ENCODE data around the gene FOSL1.
"Not testable (repeated sequence)": the region's sequence is repeated elsewhere in the genome, so short reads cannot be mapped to it uniquely, and the experiment has no call there.

Gene FOSL1

DNA sequence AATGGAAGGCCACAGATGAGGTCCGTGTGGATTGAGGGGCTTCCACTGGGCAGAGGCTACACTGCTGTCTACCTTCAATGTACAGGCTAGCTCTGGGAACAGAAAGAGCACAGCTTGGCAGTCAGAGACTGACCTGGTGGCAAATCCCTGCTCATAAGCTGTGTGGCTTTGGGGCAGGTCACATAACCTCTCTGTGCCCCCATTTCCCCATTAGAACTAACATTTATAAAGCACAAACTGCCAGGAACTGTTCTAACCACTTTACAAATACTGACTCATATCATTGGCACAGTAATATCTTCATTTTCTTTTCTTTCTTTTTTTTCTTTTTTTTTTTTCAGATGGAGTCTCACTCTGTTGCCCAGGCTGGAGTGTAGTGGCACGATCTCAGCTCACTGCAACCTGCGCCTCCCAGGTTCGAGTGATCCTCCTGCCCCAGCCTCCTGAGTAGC, 3.1 kb downstream of the FOSL1 start:
- Mint-ChIP-seq H3K9me3 (no peaks in the 10 kb centered on the region), H3K27ac (no peak overlapping the region), H3K4me1 (ENCODE audit: low read depth) (peaks cover 58% of the 10 kb centered on the region), H3K4me3 (no peak overlapping the region), H3K36me3 (ENCODE audit: low read depth) (peaks cover 30% of the 10 kb centered on the region), H3K27me3 (no peaks in the 10 kb centered on the region)
- intact Hi-C loops (cut with micrococcal nuclease) = no loop called here

GRCh38 chr11:65896034-65896999, 3.9 kb downstream of the FOSL1 start:
- Mint-ChIP-seq H3K36me3 (ENCODE audit: low read depth) (peaks cover 33% of the 10 kb centered on the region), H3K9me3 (no peaks in the 10 kb centered on the region), H3K4me1 (ENCODE audit: low read depth) (peaks cover 57% of the 10 kb centered on the region), H3K27ac (peak overlapping the region; percentile 23), H3K4me3 (no peak overlapping the region), H3K27me3 (no peaks in the 10 kb centered on the region)
- intact Hi-C loops (cut with micrococcal nuclease) = no loop called here

DNA sequence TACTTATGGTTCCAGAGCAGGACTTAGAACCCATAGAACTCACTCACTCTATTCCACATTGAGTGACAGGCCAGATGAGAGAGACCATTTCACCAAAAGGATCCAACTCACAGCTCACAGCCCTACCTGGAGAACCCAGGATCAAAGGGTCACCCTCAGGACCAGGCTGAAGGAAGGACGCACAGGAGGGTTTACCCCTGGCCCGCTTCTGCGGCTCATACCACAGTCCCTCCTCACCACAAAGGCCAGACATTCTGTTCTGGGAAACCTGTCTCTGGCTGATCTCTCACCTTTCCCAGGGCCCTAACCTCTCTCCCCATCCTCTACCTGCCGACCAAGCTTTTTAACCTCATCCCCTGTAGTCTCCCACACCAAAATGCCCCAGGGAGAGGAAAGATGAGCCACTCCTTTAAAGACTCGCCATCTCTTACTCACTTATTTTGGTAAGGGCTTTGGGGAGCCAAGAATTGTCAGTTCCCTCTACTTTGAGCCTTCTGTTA, 4.7 kb downstream of the FOSL1 start:
- peaks cover 33% of the 10 kb centered on the region for H3K36me3 Mint-ChIP-seq (ENCODE audit: low read depth)
- H3K4me1 Mint-ChIP-seq (ENCODE audit: low read depth) = peaks cover 60% of the 10 kb centered on the region
- H3K27ac Mint-ChIP-seq = peak overlapping the region; percentile 33
- no peaks in the 10 kb centered on the region for H3K27me3 Mint-ChIP-seq
- intact Hi-C loops (cut with micrococcal nuclease) = no loop called here
- H3K4me3 Mint-ChIP-seq = no peak overlapping the region
- no peaks in the 10 kb centered on the region for H3K9me3 Mint-ChIP-seq

DNA sequence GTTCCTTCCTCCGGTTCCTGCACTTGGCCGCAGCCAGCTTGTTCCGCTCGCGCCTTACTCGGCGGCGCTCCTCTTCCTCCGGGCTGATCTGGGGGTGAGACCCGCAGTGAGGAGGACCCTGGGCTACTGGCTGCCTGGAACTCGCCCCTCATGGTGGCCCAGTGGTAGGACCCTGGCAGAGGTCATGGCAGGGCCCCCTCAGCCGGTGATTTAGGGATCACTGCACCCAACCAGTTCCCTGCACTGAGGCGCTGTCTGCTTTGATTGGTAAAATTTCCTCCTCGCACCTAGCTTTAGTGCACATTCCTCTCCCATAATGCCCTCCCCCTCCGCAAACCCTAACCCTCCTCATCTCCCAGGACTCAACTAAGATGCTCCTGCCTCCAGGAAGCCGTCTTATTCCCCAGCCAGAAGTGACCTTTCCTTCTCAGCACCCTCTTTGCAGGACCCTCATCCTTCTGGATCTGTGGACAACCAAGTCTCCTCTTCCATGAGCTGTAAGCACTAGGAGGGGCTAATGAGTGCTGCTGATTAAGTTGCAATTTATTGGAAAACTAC, 6.1 kb downstream of the FOSL1 start:
- Mint-ChIP-seq H3K4me1 (ENCODE audit: low read depth) (peaks cover 68% of the 10 kb centered on the region), H3K4me3 (peak overlapping the region; percentile 98), H3K36me3 (ENCODE audit: low read depth) (peaks cover 27% of the 10 kb centered on the region), H3K27ac (peak overlapping the region; percentile 99), H3K27me3 (no peaks in the 10 kb centered on the region), H3K9me3 (no peaks in the 10 kb centered on the region)
- intact Hi-C loops (cut with micrococcal nuclease) = no loop called here

DNA sequence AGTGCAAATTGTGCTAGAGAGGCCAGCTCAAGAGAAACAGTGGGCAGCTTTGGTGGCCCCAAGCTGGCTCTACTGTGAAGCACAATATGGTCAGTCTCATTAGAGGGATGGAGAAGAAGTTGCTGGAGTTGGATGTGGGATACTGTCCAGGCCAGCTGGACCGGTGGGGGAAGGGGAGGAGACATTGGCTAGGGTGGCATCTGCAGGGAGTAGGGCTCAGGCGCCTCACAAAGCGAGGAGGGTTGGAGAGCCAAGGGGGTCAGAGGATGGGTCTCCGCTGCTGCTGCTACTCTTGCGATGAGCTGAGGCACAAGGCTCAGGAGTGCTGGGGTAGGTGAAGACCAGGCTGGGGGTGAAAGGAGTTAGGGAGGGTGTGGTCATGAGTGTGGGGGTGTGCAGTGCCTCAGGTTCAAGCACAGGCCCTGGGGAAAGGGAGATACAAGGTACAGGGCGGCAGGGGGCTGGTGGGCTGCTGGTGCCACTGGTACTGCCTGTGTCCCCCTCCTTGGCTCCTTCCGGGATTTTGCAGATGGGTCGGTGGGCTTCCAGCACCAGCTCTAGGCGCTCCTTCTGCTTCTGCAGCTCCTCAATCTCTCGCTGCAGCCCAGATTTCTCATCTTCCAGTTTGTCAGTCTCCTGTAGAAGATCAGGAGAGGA, 7.4 kb downstream of the FOSL1 start:
- Mint-ChIP-seq H3K27ac (peak overlapping the region; percentile 99), H3K4me3 (peak overlapping the region; percentile 98), H3K27me3 (no peaks in the 10 kb centered on the region), H3K4me1 (ENCODE audit: low read depth) (peaks cover 75% of the 10 kb centered on the region), H3K36me3 (ENCODE audit: low read depth) (peaks cover 39% of the 10 kb centered on the region), H3K9me3 (no peaks in the 10 kb centered on the region)
- intact Hi-C loops (cut with micrococcal nuclease) = no loop called here

- H3K36me3 Mint-ChIP-seq (ENCODE audit: low read depth) = peaks cover 45% of the 10 kb centered on the region
- intact Hi-C loops (cut with micrococcal nuclease); H3K27me3 Mint-ChIP-seq; H3K9me3 Mint-ChIP-seq: not testable (repeated sequence)
- peak overlapping the region; percentile 98 for H3K4me3 Mint-ChIP-seq
- H3K4me1 Mint-ChIP-seq (ENCODE audit: low read depth) = peaks cover 81% of the 10 kb centered on the region
- peak overlapping the region; percentile 99 for H3K27ac Mint-ChIP-seq
These were observed 8.0 kb downstream of the FOSL1 start for GRCh38 chr11:65892137-65892540.

DNA sequence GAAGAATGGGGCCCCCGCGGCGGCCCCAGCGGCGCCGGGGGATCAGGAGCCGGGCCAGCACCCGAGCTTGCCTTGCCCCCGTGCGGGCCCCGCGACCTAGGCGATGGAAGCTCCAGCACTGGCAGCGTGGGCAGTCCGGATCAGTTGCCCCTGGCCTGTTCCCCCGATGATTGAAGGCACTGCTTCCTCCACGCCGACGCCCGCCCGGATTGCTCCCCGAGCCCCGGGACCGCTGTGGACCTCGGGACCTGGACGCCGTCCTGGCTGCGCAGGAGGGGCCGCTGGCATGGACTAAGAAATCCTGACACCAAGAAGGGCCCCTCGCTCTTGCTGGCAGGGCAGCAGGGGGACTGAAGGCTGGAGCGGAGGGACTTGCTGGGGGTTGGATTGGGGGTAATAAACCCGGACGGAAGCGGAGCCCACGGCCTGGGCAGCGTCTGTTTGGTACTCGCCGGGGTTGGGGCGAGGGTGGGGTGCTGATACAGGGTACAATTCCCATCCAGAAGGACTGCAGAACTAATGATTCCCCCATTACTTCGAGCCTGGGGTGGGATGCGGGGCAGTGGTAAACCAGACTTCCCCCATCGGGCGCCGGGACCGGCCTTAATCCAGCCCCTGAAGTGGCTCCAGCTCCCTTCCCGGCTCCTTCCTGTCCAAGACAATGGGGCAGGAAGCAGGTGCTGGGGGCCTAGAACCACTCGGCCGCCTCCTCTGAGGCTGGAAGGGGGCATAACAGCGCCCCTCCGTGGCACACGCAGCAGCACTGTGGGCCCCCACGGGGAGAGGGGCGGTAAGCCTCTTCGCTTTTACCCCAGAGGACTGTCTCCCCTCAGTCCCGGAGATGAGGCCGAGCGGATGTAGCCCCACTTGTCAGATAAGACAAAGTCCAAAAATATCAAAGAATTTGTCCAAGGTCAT, 8.7 kb downstream of the FOSL1 start:
- H3K4me1 Mint-ChIP-seq (ENCODE audit: low read depth) = peaks cover 84% of the 10 kb centered on the region

GRCh38 chr11:65890324-65891218, 9.6 kb downstream of the FOSL1 start, which contains the start of gene CCDC85B:
TSS of gene CCDC85B (plus strand) at chr11:65890673. CDS start at chr11:65890784, 111 bp downstream.
- H3K27me3 Mint-ChIP-seq = no peaks in the 10 kb centered on the region
- peak within 1 kb of the TSS; percentile 98 for H3K4me3 Mint-ChIP-seq
- H3K9me3 Mint-ChIP-seq = no peaks in the 10 kb centered on the region
- peak within 1 kb of the TSS; percentile 99 for H3K27ac Mint-ChIP-seq
- intact Hi-C loops (cut with micrococcal nuclease) = no loop called here
- H3K4me1 Mint-ChIP-seq (ENCODE audit: low read depth) = peaks cover 79% of the 10 kb centered on the region
- peaks cover 48% of the 10 kb centered on the region for H3K36me3 Mint-ChIP-seq (ENCODE audit: low read depth)

More for the DNA sequence above, 8.7 kb downstream of the FOSL1 start:
- H3K27me3 Mint-ChIP-seq = no peaks in the 10 kb centered on the region
- peak overlapping the region; percentile 98 for H3K4me3 Mint-ChIP-seq
- H3K27ac Mint-ChIP-seq = peak overlapping the region; percentile 99
- intact Hi-C loops (cut with micrococcal nuclease) = no loop called here
- peaks cover 48% of the 10 kb centered on the region for H3K36me3 Mint-ChIP-seq (ENCODE audit: low read depth)
- no peaks in the 10 kb centered on the region for H3K9me3 Mint-ChIP-seq

- H3K4me1 Mint-ChIP-seq (ENCODE audit: low read depth) = peaks cover 77% of the 10 kb centered on the region
- intact Hi-C loops (cut with micrococcal nuclease) = loop anchor here (1.0 to 2.0 kb wide), 2 partner anchors 75 to 101 kb away; no protein-coding TSS in a partner anchor
- H3K4me3 Mint-ChIP-seq = peak within 1 kb of the TSS; percentile 98
- no peaks in the 10 kb centered on the region for H3K27me3 Mint-ChIP-seq
- peak within 1 kb of the TSS; percentile 99 for H3K27ac Mint-ChIP-seq
- H3K9me3 Mint-ChIP-seq = no peaks in the 10 kb centered on the region
- peaks cover 68% of the 10 kb centered on the region for H3K36me3 Mint-ChIP-seq (ENCODE audit: low read depth)
These were observed 11.9 kb downstream of the FOSL1 start, which contains the start of gene FIBP for GRCh38 chr11:65888163-65888814. TSS of gene FIBP (minus strand) at chr11:65888471. CDS start at chr11:65888418, 53 bp downstream.

- Mint-ChIP-seq H3K27ac (peak overlapping the region; percentile 99), H3K27me3 (no peaks in the 10 kb centered on the region), H3K4me1 (ENCODE audit: low read depth) (peaks cover 72% of the 10 kb centered on the region), H3K36me3 (ENCODE audit: low read depth) (peaks cover 72% of the 10 kb centered on the region), H3K4me3 (peak overlapping the region; percentile 98), H3K9me3 (no peaks in the 10 kb centered on the region)
- intact Hi-C loops (cut with micrococcal nuclease) = loop anchor here (1.0 to 2.0 kb wide), 2 partner anchors 75 to 102 kb away; no protein-coding TSS in a partner anchor
These were observed 12.4 kb downstream of the FOSL1 start for GRCh38 chr11:65887723-65888162.

- Mint-ChIP-seq H3K9me3 (no peaks in the 10 kb centered on the region), H3K4me3 (peak overlapping the region; percentile 98), H3K27ac (peak overlapping the region; percentile 99), H3K27me3 (no peaks in the 10 kb centered on the region), H3K36me3 (ENCODE audit: low read depth) (peaks cover 72% of the 10 kb centered on the region), H3K4me1 (ENCODE audit: low read depth) (peaks cover 65% of the 10 kb centered on the region)
- intact Hi-C loops (cut with micrococcal nuclease) = no loop called here
These were observed 13.1 kb downstream of the FOSL1 start for GRCh38 chr11:65886826-65887722.

Data from dendritic cell treated with granulocyte-macrophage colony-stimulating factor and Interleukin-4, amounts not matched to agents 40 ng/mL and 50 ng/mL, for 4 days (primary cell).